T-helper 2 cell treated with Interferon-gamma antibody and Interleukin-4, amounts not matched to agents 5 μg/mL and 100 μg/mL, for 36 hours (primary cell): ENCODE results near the gene TP53I13.

Experiments
- DNase-seq: peaks from one replicate; pipeline ENCODE4 v3.0.0; 2021; ENCODE audit warnings: low spot score
- H3K27ac Mint-ChIP-seq: one replicate; pipeline ENCODE4 v1.8.0; 2021; ENCODE audit warnings: mild to moderate bottlenecking, mixed read lengths
- H3K27me3 Mint-ChIP-seq: one replicate; pipeline ENCODE4 v1.8.0; 2021; ENCODE audit warnings: low read depth, mixed read lengths
- H3K36me3 Mint-ChIP-seq: one replicate; pipeline ENCODE4 v1.8.0; 2021; ENCODE audit warnings: low read depth, mixed read lengths
- H3K4me1 Mint-ChIP-seq: one replicate; pipeline ENCODE4 v1.8.0; 2021; ENCODE audit warnings: low read depth, mixed read lengths
- H3K4me3 Mint-ChIP-seq: one replicate; pipeline ENCODE4 v1.8.0; 2022; ENCODE audit warnings: mild to moderate bottlenecking, moderate library complexity, mixed read lengths
- H3K9me3 Mint-ChIP-seq: one replicate; pipeline ENCODE4 v1.8.0; 2021; ENCODE audit warnings: mixed read lengths

The TP53I13 gene

DNA sequence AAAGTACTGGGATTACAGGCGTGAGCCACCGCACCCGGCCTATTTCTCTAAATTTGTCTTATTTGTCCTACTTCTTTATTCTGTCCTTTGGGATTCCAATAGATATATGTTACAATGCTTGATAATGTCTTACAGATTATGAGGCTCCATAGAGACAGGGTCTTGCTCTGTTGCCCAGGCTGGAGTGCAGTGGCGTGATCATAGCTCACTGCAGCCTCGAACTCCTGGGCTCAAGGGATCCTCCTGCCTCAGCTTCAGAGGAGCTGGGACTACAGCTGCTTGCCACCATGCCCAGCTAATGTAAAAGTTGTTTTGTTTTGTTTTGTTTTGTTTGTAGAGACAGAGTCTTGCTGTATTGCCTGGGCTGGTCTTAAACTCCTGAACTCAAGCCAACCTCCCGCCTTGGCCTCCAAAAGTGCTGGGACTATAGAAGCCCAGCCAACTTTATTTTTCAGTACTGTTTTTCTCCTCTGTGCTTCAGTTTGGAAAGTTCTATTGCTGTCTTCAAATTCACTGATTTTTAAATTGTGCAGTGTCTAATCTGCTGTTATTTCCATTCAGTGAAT lies 34.7 kb downstream of the TP53I13 start:
- H3K9me3 Mint-ChIP-seq = no peaks in the 10 kb centered on the region

DNA sequence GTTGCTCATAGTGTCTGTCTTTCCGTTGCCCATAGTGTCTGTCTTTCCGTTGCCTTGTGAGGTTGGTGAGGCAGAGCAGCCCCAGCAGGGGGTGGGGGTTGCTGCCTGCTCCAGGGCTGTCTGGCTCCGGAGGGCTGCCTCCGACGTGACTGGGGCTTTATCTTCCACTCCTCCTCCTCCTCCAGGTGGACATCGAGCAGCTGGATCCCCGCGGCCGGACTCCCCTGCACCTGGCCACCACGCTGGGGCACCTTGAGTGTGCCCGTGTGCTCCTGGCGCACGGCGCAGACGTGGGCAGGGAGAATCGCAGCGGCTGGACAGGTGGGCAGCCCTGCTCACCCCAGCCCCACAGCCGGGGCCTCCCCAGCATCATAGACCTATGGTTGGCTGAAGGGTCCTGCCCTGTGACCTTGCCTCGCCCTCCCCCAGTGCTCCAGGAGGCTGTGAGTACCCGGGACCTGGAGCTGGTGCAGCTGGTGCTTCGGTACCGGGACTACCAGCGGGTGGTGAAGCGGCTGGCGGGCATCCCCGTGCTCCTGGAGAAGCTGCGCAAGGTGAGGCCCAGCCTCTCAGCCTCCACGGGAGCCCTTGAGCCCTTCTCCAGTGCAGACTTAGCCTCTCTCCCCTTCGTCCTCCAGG lies 39.2 kb downstream of the TP53I13 start:
- Mint-ChIP-seq H3K27ac (no peak overlapping the region), H3K36me3 (no peaks in the 10 kb centered on the region), H3K27me3 (no peaks in the 10 kb centered on the region), H3K4me3 (no peak overlapping the region), H3K4me1 (no peaks in the 10 kb centered on the region), H3K9me3 (no peaks in the 10 kb centered on the region)
- DNase-seq = no peak

More for the DNA sequence above, 34.7 kb downstream of the TP53I13 start:
- Mint-ChIP-seq H3K4me3 (no peak overlapping the region), H3K27me3 (no peaks in the 10 kb centered on the region), H3K27ac (no peak overlapping the region), H3K4me1 (peaks cover 4% of the 10 kb centered on the region), H3K36me3 (no peaks in the 10 kb centered on the region)
- no peak for DNase-seq

DNA sequence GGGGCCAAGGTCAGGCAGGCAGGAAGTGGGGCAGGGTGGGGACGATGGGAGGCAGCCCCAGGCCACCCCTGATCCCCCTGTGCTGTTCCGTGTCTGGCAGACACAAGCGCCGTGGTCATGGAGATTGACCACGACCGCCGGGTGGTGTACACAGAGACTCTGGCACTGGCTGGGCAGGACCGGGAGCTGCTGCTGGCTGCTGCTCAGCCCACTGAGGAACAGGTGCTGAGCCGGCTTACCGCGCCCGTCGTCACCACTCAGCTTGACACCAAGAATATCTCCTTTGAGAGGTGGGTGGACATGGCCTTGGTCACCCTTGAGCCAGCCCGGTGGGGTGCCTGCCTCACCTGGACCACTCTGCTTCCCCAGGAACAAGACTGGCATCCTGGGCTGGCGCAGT lies 40.5 kb downstream of the TP53I13 start:
- Mint-ChIP-seq H3K27me3 (no peaks in the 10 kb centered on the region), H3K36me3 (no peaks in the 10 kb centered on the region), H3K4me3 (no peak overlapping the region), H3K9me3 (no peaks in the 10 kb centered on the region), H3K27ac (no peak overlapping the region), H3K4me1 (peaks cover 3% of the 10 kb centered on the region)
- DNase-seq = no peak

DNA sequence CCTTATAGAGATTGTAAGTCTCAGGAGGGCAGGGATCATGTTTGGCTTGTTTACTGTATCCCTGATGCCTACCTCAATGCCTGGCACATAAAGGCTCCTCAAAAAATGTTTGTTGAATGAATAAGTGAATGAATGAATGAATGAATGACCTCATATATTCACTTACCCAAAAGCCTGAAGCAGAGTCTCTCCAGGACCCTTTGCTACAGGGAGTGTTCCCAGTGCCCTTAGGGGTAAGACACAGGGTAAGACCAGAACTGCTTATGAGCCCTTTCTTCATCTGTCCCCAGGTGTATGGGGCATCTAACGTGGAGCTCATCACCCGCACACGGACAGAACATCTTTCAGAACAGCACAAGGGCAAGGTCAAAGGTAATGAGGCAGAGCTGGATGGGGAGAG lies 41.9 kb downstream of the TP53I13 start:
- DNase-seq = no peak
- Mint-ChIP-seq H3K9me3 (no peaks in the 10 kb centered on the region), H3K4me1 (peaks cover 15% of the 10 kb centered on the region), H3K4me3 (no peak overlapping the region), H3K27ac (no peak overlapping the region), H3K36me3 (no peaks in the 10 kb centered on the region), H3K27me3 (no peaks in the 10 kb centered on the region)

- Mint-ChIP-seq H3K4me1 (peaks cover 23% of the 10 kb centered on the region), H3K27me3 (peaks cover 5% of the 10 kb centered on the region), H3K9me3 (no peaks in the 10 kb centered on the region), H3K36me3 (no peaks in the 10 kb centered on the region), H3K4me3 (no peak overlapping the region), H3K27ac (no peak overlapping the region)
- DNase-seq = no peak
These were observed 43.0 kb downstream of the TP53I13 start for GRCh38 chr17:29611351-29612093.

GRCh38 chr17:29612094-29612403 lies 43.5 kb downstream of the TP53I13 start:
- peaks cover 10% of the 10 kb centered on the region for H3K27me3 Mint-ChIP-seq
- H3K4me1 Mint-ChIP-seq = peaks cover 27% of the 10 kb centered on the region
- H3K9me3 Mint-ChIP-seq = no peaks in the 10 kb centered on the region
- no peak overlapping the region for H3K27ac Mint-ChIP-seq
- H3K4me3 Mint-ChIP-seq = no peak overlapping the region
- no peak for DNase-seq
- no peaks in the 10 kb centered on the region for H3K36me3 Mint-ChIP-seq

DNA sequence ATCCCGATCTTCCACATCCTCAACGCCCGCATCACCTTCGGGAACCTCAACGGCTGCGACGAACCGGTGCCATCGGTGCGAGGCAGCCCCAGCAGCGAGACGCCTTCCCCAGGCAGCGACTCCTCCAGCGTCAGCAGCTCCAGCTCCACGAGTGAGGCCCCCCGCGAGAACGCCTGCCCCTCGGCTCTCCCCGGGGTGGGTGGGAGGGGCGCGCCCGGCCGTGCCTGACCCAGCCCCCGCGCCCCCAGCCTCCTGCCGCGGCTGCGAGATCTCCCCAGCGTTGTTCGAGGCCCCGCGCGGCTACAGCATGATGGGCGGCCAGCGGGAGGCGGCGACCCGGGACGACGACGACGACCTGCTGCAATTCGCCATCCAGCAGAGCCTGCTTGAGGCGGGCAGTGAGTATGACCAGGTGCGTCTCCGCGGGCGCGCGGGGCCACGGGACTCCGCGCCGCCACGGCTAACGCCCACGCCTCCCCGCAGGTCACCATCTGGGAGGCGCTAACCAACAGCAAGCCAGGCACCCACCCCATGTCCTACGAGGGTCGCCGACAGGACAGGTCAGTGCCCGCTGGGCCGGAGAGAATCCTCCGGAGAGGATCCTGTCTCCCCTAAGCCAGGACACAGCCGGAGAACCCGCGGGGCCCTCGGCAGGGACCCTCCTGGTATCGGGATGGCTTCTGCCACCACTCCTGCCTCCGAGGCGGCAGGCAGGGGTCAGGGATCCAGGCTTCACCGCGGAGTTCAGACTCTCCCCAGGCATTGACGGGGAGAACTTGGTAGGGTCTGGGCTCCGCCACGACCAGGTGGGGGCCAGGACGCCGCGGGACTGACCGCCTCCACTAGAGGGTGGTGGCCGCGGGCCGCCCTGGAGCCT lies 44.1 kb downstream of the TP53I13 start:
- Mint-ChIP-seq H3K9me3 (no peaks in the 10 kb centered on the region), H3K27me3 (peaks cover 10% of the 10 kb centered on the region), H3K4me3 (peak overlapping the region; percentile 43), H3K36me3 (no peaks in the 10 kb centered on the region), H3K4me1 (peaks cover 29% of the 10 kb centered on the region), H3K27ac (no peak overlapping the region)
- DNase-seq = no peak

DNA sequence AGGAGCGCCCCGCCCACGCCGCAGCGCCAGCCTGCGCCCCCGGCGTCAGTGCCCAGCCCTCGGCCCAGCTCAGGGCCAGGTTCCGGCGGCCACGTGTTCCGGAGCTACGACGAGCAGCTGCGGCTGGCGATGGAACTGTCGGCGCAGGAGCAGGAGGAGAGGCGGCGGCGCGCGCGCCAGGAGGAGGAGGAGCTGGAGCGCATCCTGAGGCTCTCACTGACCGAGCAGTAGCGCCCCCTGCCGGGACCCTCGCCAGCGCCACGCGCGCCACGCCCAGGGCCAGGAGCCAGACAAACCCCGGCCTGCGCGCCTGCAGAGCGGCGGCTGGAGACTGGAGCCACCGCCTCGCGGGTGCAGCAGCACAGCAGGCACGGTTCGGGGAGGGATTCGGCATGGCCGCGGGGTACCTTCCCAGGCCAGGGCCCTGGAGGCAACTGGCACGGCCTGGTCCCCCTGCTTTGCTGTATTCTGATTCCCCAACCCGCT lies 44.9 kb downstream of the TP53I13 start:
- H3K4me1 Mint-ChIP-seq = peaks cover 29% of the 10 kb centered on the region
- peak overlapping the region; percentile 71 for H3K4me3 Mint-ChIP-seq
- H3K27me3 Mint-ChIP-seq = peaks cover 10% of the 10 kb centered on the region
- H3K9me3 Mint-ChIP-seq = no peaks in the 10 kb centered on the region
- H3K36me3 Mint-ChIP-seq = no peaks in the 10 kb centered on the region
- peak; percentile 93 for DNase-seq
- no peak overlapping the region for H3K27ac Mint-ChIP-seq

GRCh38 chr17:29613856-29614255 lies 45.4 kb downstream of the TP53I13 start:
- Mint-ChIP-seq H3K27ac (no peak overlapping the region), H3K27me3 (peaks cover 10% of the 10 kb centered on the region), H3K4me1 (peaks cover 30% of the 10 kb centered on the region), H3K9me3 (no peaks in the 10 kb centered on the region), H3K4me3 (peak overlapping the region; percentile 71), H3K36me3 (no peaks in the 10 kb centered on the region)
- no peak for DNase-seq

DNA sequence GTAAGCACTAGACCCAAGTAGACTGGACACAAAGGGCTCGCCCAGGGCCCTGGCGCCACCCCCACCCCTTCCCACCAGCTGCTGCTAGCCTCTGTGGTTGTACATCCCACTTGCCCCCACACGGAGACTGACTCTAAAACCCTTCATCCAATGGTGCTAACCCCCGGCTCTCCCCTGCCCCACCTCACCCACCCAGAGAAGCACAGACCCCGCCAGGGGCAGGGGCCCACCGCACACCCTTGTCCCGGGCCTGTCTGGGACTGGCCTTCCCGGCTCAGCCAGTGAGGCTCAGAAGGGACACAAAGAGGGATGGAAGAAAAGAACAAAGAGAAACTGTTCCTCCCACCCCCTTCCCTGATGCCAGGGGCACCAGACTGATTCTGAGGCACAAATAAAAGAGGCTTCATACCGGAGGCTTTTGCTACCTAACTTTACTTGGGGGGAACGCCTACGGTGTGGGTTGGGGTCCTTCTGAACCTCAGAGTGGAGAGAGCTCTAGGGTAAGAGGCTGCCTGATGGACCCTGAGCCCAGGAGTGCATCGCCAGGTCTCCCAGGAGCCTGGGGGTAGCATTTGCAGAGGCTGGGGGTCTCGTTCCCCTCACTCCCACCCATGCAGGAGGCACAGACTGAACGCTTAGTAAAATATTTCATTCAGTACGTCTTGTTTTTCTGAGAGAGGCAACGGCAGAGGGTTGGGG lies 46.0 kb downstream of the TP53I13 start:
- H3K27ac Mint-ChIP-seq = peak overlapping the region; percentile 92
- DNase-seq = no peak
- no peaks in the 10 kb centered on the region for H3K36me3 Mint-ChIP-seq
- peak overlapping the region; percentile 85 for H3K4me3 Mint-ChIP-seq
- peaks cover 34% of the 10 kb centered on the region for H3K4me1 Mint-ChIP-seq
- H3K27me3 Mint-ChIP-seq = peaks cover 10% of the 10 kb centered on the region
- H3K9me3 Mint-ChIP-seq = no peaks in the 10 kb centered on the region

DNA sequence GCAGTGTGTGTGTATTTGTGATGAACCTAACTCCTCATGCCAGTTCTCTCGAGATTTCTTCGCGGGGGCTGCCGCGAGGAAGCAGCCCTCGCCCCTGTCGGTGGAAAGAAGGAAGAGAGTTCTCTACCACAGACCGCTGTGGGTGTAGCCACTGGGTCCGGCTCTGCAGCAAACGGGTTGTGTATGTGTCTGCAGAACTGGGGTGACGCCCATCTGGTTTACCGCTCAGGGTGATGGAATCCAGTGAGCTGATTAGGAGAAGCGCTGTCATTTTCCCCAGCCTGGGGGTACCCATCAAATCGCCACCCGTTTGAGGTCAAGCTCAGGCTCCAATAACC lies 46.5 kb downstream of the TP53I13 start:
- DNase-seq = peak; percentile 59
- H3K27me3 Mint-ChIP-seq = peaks cover 10% of the 10 kb centered on the region
- H3K36me3 Mint-ChIP-seq = no peaks in the 10 kb centered on the region
- no peaks in the 10 kb centered on the region for H3K9me3 Mint-ChIP-seq
- peak overlapping the region; percentile 85 for H3K4me3 Mint-ChIP-seq
- peaks cover 34% of the 10 kb centered on the region for H3K4me1 Mint-ChIP-seq
- H3K27ac Mint-ChIP-seq = peak overlapping the region; percentile 92

- Mint-ChIP-seq H3K4me1 (peaks cover 34% of the 10 kb centered on the region), H3K4me3 (peak overlapping the region; percentile 85), H3K27me3 (peaks cover 10% of the 10 kb centered on the region), H3K27ac (peak overlapping the region; percentile 92), H3K36me3 (no peaks in the 10 kb centered on the region), H3K9me3 (no peaks in the 10 kb centered on the region)
- DNase-seq = peak; percentile 85
These were observed 47.2 kb downstream of the TP53I13 start for GRCh38 chr17:29615492-29616299.
